Activated naive CD4-positive, alpha-beta T cell treated with anti-CD3 and anti-CD28 coated beads, Interleukin-2, amount 50 U/mL, for 72 hours (primary cell): ENCODE results near the gene NEB. TPM values are rescaled to one million over a fixed set of nuclear protein-coding genes. Genes with fewer than 3 reads are reported as not detected.

Experiments used
- ATAC-seq, 2 donors: fragments of 150-1000 bp; cut with Tn5 transposase; 2 replicates each; pipeline ENCODE4 v1.10.0; 2021; ENCODE audit warnings: mild to moderate bottlenecking in 2 of 2, moderate library complexity in 2 of 2
- DNase-seq, 2 donors: peaks; one replicate each; pipeline ENCODE4 v3.0.0; 2021 to 2022; ENCODE audit warnings: low spot score in 2 of 2
- H3K27ac Mint-ChIP-seq, 2 donors: one replicate each; pipeline ENCODE4 v1.8.0; 2022; ENCODE audit warnings: mild to moderate bottlenecking in 2 of 2, mixed read lengths in 2 of 2
- H3K36me3 Mint-ChIP-seq, 2 donors: one replicate each; pipeline ENCODE4 v1.8.0; 2022; ENCODE audit warnings: mixed read lengths in 2 of 2
- H3K9me3 Mint-ChIP-seq, 2 donors: one replicate each; pipeline ENCODE4 v1.8.0; 2022; ENCODE audit warnings: mixed read lengths in 2 of 2
- total RNA-seq, 2 donors: library from RNA; stranded (reverse); gene quantifications; one replicate each; pipeline ENCODE4 v1.2.3, GENCODE V29; 2022

Gene NEB
- total RNA-seq, 2 donors from 2014 or later, result 0.30 to 0.31 TPM

GRCh38 chr2:151673016-151673415, 61.3 kb downstream of the NEB start:
- no peak overlapping the region for H3K27ac Mint-ChIP-seq
- no peaks in the 10 kb centered on the region for H3K9me3 Mint-ChIP-seq
- no peak for ATAC-seq
- H3K36me3 Mint-ChIP-seq, result peaks cover 0 to 6% of the 10 kb centered on the region in 2 donors
- DNase-seq, result no peak

DNA sequence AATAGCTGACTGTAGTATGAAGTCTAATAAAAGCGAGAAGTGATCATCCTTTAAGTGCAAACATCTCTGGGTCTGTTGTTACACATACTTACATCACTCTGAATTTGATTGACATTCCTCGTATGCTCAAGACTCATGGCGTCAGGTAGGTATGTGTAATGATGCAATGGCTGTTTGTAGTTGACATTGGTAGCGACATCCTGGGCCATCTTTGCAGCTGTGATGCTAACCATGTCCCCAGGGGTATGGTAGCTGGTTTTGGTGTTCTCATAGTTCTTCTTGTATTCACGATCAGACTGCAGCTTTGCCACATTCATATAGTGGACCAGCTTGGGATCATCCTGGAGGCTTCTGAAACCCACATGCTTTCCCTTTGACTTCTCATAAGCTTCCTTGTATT, 62.0 kb downstream of the NEB start:
- Mint-ChIP-seq H3K9me3 (no peaks in the 10 kb centered on the region), H3K27ac (no peak overlapping the region)
- ATAC-seq, result no peak

GRCh38 chr2:151670846-151671597, 63.3 kb downstream of the NEB start:
- no peaks in the 10 kb centered on the region for H3K36me3 Mint-ChIP-seq
- DNase-seq, result no peak
- no peaks in the 10 kb centered on the region for H3K9me3 Mint-ChIP-seq
- ATAC-seq, result no peak
- no peak overlapping the region for H3K27ac Mint-ChIP-seq

More for the DNA sequence above, 62.0 kb downstream of the NEB start:
- no peaks in the 10 kb centered on the region for H3K36me3 Mint-ChIP-seq
- DNase-seq, result no peak

- no peaks in the 10 kb centered on the region for H3K36me3 Mint-ChIP-seq
- ATAC-seq (peak; percentile 59 to 68), DNase-seq (no peak)
- no peak overlapping the region for H3K27ac Mint-ChIP-seq
- no peaks in the 10 kb centered on the region for H3K9me3 Mint-ChIP-seq
Measured at GRCh38 chr2:151670346-151670745, 63.9 kb downstream of the NEB start.

GRCh38 chr2:151669585-151670081, 64.6 kb downstream of the NEB start:
- no peak for DNase-seq
- Mint-ChIP-seq H3K36me3 (no peaks in the 10 kb centered on the region), H3K9me3 (no peaks in the 10 kb centered on the region), H3K27ac (no peak overlapping the region)
- ATAC-seq, result peak; percentile 53 to 71

GRCh38 chr2:151668737-151669136, 65.5 kb downstream of the NEB start:
- Mint-ChIP-seq H3K9me3 (no peaks in the 10 kb centered on the region), H3K36me3 (peaks cover 0 to 2% of the 10 kb centered on the region in 2 donors), H3K27ac (no peak overlapping the region)
- ATAC-seq (no peak), DNase-seq (no peak)

GRCh38 chr2:151665959-151666358, 68.3 kb downstream of the NEB start:
- H3K9me3 Mint-ChIP-seq, result peaks cover 0 to 4% of the 10 kb centered on the region in 2 donors
- no peak overlapping the region for H3K27ac Mint-ChIP-seq
- peaks cover 0 to 12% of the 10 kb centered on the region in 2 donors for H3K36me3 Mint-ChIP-seq
- DNase-seq (no peak), ATAC-seq (no peak)

DNA sequence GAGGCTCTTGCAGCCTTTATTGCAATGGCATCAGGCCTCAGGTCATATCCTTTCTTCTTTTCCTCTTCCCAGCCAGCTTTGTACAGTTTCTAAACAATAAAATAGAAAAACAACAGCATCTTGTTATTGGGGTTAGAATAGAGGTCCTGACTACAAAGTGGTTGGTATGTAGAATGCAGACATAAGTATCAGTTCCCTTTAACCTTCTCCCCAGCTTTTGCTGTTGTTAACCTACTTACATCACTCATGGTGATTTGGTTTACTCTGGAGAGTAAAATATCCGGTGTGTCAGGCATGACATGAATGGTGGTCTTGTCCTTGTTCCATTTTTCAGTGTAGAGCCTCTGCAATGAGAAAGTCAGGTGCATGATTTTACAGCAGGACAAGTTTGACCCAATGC, 69.8 kb downstream of the NEB start:
- DNase-seq, result no peak
- peaks cover 0 to 12% of the 10 kb centered on the region in 2 donors for H3K36me3 Mint-ChIP-seq
- peaks cover 0 to 4% of the 10 kb centered on the region in 2 donors for H3K9me3 Mint-ChIP-seq
- no peak overlapping the region for H3K27ac Mint-ChIP-seq
- no peak for ATAC-seq

- no peak for ATAC-seq
- peaks cover 0 to 4% of the 10 kb centered on the region in 2 donors for H3K9me3 Mint-ChIP-seq
- peaks cover 0 to 12% of the 10 kb centered on the region in 2 donors for H3K36me3 Mint-ChIP-seq
- DNase-seq, result no peak
- H3K27ac Mint-ChIP-seq, result no peak overlapping the region
Measured at GRCh38 chr2:151661625-151662024, 72.7 kb downstream of the NEB start.

- no peak for DNase-seq
- peaks cover 0 to 6% of the 10 kb centered on the region in 2 donors for H3K36me3 Mint-ChIP-seq
- ATAC-seq, result no peak
- peaks cover 0 to 4% of the 10 kb centered on the region in 2 donors for H3K9me3 Mint-ChIP-seq
- H3K27ac Mint-ChIP-seq, result no peak overlapping the region
Measured at GRCh38 chr2:151658081-151658480, 76.2 kb downstream of the NEB start.

DNA sequence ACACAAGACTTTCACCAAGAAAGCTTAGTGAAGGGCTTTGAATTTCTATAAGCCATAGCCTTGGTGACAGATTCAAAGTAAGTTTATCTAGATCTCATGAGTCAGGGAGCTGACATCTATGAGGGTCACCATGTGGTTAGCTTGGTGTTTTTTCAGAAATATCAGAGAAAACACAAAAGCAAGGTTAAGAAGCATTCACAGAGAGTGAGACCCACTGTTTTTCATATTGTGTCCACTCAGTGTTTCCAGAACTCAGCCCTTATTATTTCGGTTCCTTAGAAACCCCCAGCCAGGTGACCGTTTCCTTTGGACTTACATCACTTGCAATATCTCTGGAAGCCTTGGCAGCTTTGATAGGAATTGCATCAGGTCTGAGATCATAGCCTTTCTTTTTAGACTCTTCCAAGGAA, 76.6 kb downstream of the NEB start:
- Mint-ChIP-seq H3K36me3 (peaks cover 0 to 2% of the 10 kb centered on the region in 2 donors), H3K9me3 (peaks cover 0 to 2% of the 10 kb centered on the region in 2 donors), H3K27ac (no peak overlapping the region)
- no peak for ATAC-seq
- DNase-seq, result no peak

GRCh38 chr2:151655663-151656398, 78.4 kb downstream of the NEB start:
- H3K9me3 Mint-ChIP-seq, result peaks cover 0 to 4% of the 10 kb centered on the region in 2 donors
- DNase-seq (no peak), ATAC-seq (no peak)
- H3K36me3 Mint-ChIP-seq, result no peaks in the 10 kb centered on the region
- H3K27ac Mint-ChIP-seq, result no peak overlapping the region

- no peak overlapping the region for H3K27ac Mint-ChIP-seq
- H3K36me3 Mint-ChIP-seq, result no peaks in the 10 kb centered on the region
- peaks cover 0 to 5% of the 10 kb centered on the region in 2 donors for H3K9me3 Mint-ChIP-seq
- no peak for DNase-seq
- no peak for ATAC-seq
Measured at GRCh38 chr2:151654891-151655290, 79.4 kb downstream of the NEB start.

GRCh38 chr2:151654085-151654484, 80.2 kb downstream of the NEB start:
- Mint-ChIP-seq H3K36me3 (no peaks in the 10 kb centered on the region), H3K27ac (no peak overlapping the region), H3K9me3 (peaks cover 0 to 5% of the 10 kb centered on the region in 2 donors)
- DNase-seq (no peak), ATAC-seq (no peak)

DNA sequence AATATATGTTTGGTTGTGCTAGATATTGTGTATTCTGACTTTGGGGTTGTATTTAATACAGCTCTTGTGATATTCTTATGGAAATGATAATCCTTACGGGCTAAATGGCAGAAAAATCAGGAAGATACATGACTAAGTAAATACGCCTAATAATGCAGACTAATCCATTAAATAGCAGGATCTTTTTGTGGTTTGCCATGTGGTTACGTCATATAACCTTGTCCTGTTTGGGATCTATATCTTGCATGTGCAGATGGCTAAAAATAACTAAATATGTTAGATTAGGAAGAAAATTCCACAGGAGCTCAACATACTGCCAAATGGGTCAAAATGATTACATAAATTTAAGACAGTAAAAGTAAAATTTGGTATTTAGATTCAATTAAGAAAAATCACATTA, 83.0 kb downstream of the NEB start:
- DNase-seq (no peak), ATAC-seq (no peak)
- Mint-ChIP-seq H3K27ac (no peak overlapping the region), H3K9me3 (peaks cover 0 to 5% of the 10 kb centered on the region in 2 donors), H3K36me3 (peaks cover 5% of the 10 kb centered on the region in 2 donors)

- Mint-ChIP-seq H3K9me3 (peaks cover 0 to 5% of the 10 kb centered on the region in 2 donors), H3K36me3 (peaks cover 5% of the 10 kb centered on the region in 2 donors), H3K27ac (no peak overlapping the region)
- DNase-seq (no peak), ATAC-seq (no peak)
Measured at GRCh38 chr2:151650456-151650855, 83.8 kb downstream of the NEB start.

DNA sequence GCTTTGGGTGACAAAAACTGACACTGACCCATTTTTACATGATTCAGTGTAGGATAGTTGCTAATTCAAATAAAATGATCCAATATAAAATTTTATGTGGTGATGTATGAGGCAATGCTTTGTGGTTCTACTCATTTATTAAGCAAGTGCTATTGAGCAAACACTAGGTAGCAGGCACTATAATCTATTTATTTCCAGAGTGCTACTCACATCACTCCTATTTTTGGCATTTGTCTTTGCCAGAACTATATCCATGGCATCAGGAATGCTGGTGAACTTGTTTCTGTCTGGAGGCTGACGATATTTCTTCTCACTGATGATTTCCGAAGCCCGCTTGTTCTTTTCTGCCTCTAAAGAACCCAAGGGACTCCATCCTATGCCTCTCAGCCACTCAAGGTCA, 84.3 kb downstream of the NEB start:
- ATAC-seq (no peak), DNase-seq (no peak)
- no peak overlapping the region for H3K27ac Mint-ChIP-seq
- H3K9me3 Mint-ChIP-seq, result peaks cover 0 to 5% of the 10 kb centered on the region in 2 donors
- peaks cover 5% of the 10 kb centered on the region in 2 donors for H3K36me3 Mint-ChIP-seq
